K562 (cell line): ENCODE results near the gene CPZ. TPM values are rescaled to one million over a fixed set of nuclear protein-coding genes. Genes with fewer than 3 reads are reported as not detected.

Experiments used
- CXXC5 ChIP-seq: fragments of 250-450 bp; sonication (Bioruptor Pico); IDR thresholded peaks from 2 replicates; pipeline ENCODE4 v1.8.0; 2022; ENCODE audit warnings: inconsistent platforms, mild to moderate bottlenecking, moderate library complexity
- ETV1 ChIP-seq: fragments of 450-650 bp; conservative IDR thresholded peaks from 2 replicates; pipeline ENCODE4 v1.6.1; 2016; ENCODE audit warnings: missing genetic modification characterization, control low read depth, low read depth, missing compliant biosample characterization
- GATA2 ChIP-seq: sonication (generic); formaldehyde crosslinking; IDR thresholded peaks from 2 replicates; pipeline ENCODE4 v1.4.0; 2020; ENCODE audit warnings: mild to moderate bottlenecking, missing genetic modification reagents
- SIN3B ChIP-seq: fragments of 450-650 bp; IDR thresholded peaks from 2 replicates; pipeline ENCODE4 v1.6.1; 2017; ENCODE audit warnings: low read depth, mild to moderate bottlenecking, moderate library complexity
- SMC3 ChIP-seq: conservative IDR thresholded peaks from 2 replicates; pipeline ENCODE4 v1.6.1; 2011; ENCODE audit warnings: low read depth, low read length, improper control_type of control experiment; ENCODE audit not compliant: insufficient read depth
- polyA plus RNA-seq, 8 experiments: library from polyadenylated mRNA; depleted of rRNA in 4 of 8; stranded (reverse) in 5 of 8; unstranded in 3 of 8; fragments of >200 nt; fragmentation: Nextera tagmentation in 2 of 8; fragmentation: Illumina TruSeq in 1 of 8; extraction: Ambion mirVana in 2 of 8; extraction: Trizol in 1 of 8; gene quantifications; 2 replicates each; pipeline versions ENCODE4 v1.2.1 to v1.2.3, GENCODE V29; 2011 to 2014; ENCODE audit warnings: inconsistent platforms in 1 of 8, missing spikeins in 1 of 8
- total RNA-seq, 7 experiments: library from RNA; depleted of rRNA in 6 of 7; stranded (reverse); fragments of >200 nt in 6 of 7; fragmentation: Illumina TruSeq in 2 of 7; extraction: Trizol in 2 of 7; gene quantifications; 2 replicates each; pipeline versions ENCODE4 v1.2.1 to v1.2.3, GENCODE V29; 2011 to 2021; ENCODE audit warnings: low replicate concordance in 1 of 7
- TF ChIP-seq, protein P1 (sequence below): fragments of 250-450 bp; sonication (Bioruptor Pico); IDR thresholded peaks from 2 replicates; pipeline ENCODE4 v1.5.0; 2022; ENCODE audit warnings: mild to moderate bottlenecking
- TF ChIP-seq, protein P2 (sequence below): sonication (generic); formaldehyde crosslinking; IDR thresholded peaks from 2 replicates; pipeline ENCODE4 v1.8.0; 2023; ENCODE audit warnings: missing genetic modification reagents, mild to moderate bottlenecking, borderline replicate concordance
- TF ChIP-seq, protein P3 (sequence below): fragments of 250-450 bp; sonication (Bioruptor Pico); IDR thresholded peaks from 2 replicates; pipeline ENCODE4 v1.8.0; 2021; ENCODE audit warnings: moderate library complexity, mild to moderate bottlenecking, inconsistent platforms
- TF ChIP-seq, protein P4 (sequence below), 2 experiments: fragments of 450-650 bp; IDR thresholded peaks; 2 replicates each; pipeline ENCODE4 v1.6.1; 2018; ENCODE audit warnings: mild to moderate bottlenecking in 2 of 2, low read depth in 1 of 2; ENCODE audit not compliant: partially characterized antibody in 2 of 2
- TF ChIP-seq, protein P5 (sequence below): fragments of 450-650 bp; formaldehyde crosslinking; IDR thresholded peaks from 2 replicates; pipeline ENCODE4 v1.4.0; 2022; ENCODE audit warnings: mild to moderate bottlenecking, moderate library complexity

The CPZ gene
- total and polyA plus RNA-seq, 9 of the 15 experiments (the other 6 are each of a cell fraction or from before 2014, with no cell fraction given) = 0.06 to 2.2 (median 1.2) TPM; not detected in 1

DNA sequence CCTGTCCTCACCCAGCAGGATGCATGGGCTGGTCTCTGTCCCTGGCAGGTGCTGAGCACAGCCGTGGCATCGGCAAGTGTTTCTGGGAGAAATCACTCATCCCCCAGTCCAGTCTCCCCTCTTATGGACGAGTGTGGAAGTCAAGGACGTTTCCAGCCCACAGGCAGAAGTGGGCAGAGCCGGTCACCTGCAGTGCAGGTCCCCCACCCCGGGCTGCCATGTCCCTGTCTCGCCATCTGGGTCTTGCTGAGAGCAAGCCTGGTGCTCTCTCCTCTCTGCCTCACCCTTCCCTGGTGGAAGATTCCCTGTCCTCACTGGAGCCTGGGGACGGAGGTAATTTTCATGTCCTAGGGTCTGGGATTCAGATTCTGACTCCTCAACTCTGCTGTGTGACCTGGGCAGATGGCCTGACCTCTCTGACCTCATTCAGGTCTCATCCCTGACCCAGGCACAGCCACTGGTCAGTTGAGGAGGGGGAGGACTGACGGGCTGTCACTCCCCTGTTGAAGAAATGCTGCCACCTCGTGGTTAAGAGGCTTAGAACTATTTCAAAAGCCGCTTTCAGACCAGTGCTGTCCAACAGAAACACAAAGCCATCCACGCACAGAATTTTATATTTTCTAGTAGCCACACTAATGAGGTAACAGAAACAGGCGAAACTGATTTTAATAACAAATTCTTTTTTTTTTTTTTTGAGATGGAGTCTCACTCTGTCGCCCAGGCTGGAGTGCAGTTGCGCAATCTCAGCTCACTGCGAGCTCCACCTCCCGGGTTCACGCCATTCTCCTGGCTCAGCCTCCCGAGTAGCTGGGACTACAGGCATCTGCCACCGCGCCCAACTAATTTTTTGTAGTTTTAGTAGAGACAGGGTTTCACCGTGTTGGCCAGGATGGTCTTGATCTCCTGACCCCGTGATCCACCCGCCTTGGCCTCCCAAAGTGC is 1.8 kb downstream of the CPZ start (continued):
- 0 out of 2 replicates have a peak, but pooled peaks have one; percentile 39 for TF ChIP-seq CXXC5
- peak; percentile 89 for TF ChIP-seq SMC3
- TF ChIP-seq, protein P1, sequence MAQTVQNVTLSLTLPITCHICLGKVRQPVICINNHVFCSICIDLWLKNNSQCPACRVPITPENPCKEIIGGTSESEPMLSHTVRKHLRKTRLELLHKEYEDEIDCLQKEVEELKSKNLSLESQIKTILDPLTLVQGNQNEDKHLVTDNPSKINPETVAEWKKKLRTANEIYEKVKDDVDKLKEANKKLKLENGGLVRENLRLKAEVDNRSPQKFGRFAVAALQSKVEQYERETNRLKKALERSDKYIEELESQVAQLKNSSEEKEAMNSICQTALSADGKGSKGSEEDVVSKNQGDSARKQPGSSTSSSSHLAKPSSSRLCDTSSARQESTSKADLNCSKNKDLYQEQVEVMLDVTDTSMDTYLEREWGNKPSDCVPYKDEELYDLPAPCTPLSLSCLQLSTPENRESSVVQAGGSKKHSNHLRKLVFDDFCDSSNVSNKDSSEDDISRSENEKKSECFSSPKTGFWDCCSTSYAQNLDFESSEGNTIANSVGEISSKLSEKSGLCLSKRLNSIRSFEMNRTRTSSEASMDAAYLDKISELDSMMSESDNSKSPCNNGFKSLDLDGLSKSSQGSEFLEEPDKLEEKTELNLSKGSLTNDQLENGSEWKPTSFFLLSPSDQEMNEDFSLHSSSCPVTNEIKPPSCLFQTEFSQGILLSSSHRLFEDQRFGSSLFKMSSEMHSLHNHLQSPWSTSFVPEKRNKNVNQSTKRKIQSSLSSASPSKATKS (CRISPR knock-in tag) = no peak
- TF ChIP-seq, protein P2, sequence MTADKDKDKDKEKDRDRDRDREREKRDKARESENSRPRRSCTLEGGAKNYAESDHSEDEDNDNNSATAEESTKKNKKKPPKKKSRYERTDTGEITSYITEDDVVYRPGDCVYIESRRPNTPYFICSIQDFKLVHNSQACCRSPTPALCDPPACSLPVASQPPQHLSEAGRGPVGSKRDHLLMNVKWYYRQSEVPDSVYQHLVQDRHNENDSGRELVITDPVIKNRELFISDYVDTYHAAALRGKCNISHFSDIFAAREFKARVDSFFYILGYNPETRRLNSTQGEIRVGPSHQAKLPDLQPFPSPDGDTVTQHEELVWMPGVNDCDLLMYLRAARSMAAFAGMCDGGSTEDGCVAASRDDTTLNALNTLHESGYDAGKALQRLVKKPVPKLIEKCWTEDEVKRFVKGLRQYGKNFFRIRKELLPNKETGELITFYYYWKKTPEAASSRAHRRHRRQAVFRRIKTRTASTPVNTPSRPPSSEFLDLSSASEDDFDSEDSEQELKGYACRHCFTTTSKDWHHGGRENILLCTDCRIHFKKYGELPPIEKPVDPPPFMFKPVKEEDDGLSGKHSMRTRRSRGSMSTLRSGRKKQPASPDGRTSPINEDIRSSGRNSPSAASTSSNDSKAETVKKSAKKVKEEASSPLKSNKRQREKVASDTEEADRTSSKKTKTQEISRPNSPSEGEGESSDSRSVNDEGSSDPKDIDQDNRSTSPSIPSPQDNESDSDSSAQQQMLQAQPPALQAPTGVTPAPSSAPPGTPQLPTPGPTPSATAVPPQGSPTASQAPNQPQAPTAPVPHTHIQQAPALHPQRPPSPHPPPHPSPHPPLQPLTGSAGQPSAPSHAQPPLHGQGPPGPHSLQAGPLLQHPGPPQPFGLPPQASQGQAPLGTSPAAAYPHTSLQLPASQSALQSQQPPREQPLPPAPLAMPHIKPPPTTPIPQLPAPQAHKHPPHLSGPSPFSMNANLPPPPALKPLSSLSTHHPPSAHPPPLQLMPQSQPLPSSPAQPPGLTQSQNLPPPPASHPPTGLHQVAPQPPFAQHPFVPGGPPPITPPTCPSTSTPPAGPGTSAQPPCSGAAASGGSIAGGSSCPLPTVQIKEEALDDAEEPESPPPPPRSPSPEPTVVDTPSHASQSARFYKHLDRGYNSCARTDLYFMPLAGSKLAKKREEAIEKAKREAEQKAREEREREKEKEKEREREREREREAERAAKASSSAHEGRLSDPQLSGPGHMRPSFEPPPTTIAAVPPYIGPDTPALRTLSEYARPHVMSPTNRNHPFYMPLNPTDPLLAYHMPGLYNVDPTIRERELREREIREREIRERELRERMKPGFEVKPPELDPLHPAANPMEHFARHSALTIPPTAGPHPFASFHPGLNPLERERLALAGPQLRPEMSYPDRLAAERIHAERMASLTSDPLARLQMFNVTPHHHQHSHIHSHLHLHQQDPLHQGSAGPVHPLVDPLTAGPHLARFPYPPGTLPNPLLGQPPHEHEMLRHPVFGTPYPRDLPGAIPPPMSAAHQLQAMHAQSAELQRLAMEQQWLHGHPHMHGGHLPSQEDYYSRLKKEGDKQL (CRISPR knock-in tag) = no peak
- TF ChIP-seq, protein P3, sequence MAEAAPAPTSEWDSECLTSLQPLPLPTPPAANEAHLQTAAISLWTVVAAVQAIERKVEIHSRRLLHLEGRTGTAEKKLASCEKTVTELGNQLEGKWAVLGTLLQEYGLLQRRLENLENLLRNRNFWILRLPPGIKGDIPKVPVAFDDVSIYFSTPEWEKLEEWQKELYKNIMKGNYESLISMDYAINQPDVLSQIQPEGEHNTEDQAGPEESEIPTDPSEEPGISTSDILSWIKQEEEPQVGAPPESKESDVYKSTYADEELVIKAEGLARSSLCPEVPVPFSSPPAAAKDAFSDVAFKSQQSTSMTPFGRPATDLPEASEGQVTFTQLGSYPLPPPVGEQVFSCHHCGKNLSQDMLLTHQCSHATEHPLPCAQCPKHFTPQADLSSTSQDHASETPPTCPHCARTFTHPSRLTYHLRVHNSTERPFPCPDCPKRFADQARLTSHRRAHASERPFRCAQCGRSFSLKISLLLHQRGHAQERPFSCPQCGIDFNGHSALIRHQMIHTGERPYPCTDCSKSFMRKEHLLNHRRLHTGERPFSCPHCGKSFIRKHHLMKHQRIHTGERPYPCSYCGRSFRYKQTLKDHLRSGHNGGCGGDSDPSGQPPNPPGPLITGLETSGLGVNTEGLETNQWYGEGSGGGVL (CRISPR knock-in tag) = no peak
- no peak; the same call in 1 of the 2 replicates for TF ChIP-seq ETV1 (tag)
- TF ChIP-seq, protein P4, sequence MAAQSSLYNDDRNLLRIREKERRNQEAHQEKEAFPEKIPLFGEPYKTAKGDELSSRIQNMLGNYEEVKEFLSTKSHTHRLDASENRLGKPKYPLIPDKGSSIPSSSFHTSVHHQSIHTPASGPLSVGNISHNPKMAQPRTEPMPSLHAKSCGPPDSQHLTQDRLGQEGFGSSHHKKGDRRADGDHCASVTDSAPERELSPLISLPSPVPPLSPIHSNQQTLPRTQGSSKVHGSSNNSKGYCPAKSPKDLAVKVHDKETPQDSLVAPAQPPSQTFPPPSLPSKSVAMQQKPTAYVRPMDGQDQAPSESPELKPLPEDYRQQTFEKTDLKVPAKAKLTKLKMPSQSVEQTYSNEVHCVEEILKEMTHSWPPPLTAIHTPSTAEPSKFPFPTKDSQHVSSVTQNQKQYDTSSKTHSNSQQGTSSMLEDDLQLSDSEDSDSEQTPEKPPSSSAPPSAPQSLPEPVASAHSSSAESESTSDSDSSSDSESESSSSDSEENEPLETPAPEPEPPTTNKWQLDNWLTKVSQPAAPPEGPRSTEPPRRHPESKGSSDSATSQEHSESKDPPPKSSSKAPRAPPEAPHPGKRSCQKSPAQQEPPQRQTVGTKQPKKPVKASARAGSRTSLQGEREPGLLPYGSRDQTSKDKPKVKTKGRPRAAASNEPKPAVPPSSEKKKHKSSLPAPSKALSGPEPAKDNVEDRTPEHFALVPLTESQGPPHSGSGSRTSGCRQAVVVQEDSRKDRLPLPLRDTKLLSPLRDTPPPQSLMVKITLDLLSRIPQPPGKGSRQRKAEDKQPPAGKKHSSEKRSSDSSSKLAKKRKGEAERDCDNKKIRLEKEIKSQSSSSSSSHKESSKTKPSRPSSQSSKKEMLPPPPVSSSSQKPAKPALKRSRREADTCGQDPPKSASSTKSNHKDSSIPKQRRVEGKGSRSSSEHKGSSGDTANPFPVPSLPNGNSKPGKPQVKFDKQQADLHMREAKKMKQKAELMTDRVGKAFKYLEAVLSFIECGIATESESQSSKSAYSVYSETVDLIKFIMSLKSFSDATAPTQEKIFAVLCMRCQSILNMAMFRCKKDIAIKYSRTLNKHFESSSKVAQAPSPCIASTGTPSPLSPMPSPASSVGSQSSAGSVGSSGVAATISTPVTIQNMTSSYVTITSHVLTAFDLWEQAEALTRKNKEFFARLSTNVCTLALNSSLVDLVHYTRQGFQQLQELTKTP (IDR thresholded peaks at IDR 0.05; ENCODE audit: low read depth in 1 of 2, partially characterized antibody in 2 of 2) = peak in 1 of 2 experiments; percentile 32
- no peak for TF ChIP-seq SIN3B
- TF ChIP-seq, protein P5, sequence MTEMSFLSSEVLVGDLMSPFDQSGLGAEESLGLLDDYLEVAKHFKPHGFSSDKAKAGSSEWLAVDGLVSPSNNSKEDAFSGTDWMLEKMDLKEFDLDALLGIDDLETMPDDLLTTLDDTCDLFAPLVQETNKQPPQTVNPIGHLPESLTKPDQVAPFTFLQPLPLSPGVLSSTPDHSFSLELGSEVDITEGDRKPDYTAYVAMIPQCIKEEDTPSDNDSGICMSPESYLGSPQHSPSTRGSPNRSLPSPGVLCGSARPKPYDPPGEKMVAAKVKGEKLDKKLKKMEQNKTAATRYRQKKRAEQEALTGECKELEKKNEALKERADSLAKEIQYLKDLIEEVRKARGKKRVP = no peak
- TF ChIP-seq GATA2 (CRISPR knock-in tag) = no peak
